ENCODE data around the gene OR10H3.

GRCh38 chr19:15740785-15741184 is 3.0 kb downstream of the OR10H3 start:
- TF ChIP-seq CTCF (IDR thresholded peaks at IDR 0.05) (no peak), POLR2A (IDR thresholded peaks at IDR 0.05) (no peak)
